ENCODE measurements around the gene TXK. TPM values are rescaled to one million over a fixed set of nuclear protein-coding genes. Genes with fewer than 3 reads are reported as not detected.

The TXK gene
- total RNA-seq, 2 donors from 2014 or later = 0.62 to 0.84 TPM

DNA sequence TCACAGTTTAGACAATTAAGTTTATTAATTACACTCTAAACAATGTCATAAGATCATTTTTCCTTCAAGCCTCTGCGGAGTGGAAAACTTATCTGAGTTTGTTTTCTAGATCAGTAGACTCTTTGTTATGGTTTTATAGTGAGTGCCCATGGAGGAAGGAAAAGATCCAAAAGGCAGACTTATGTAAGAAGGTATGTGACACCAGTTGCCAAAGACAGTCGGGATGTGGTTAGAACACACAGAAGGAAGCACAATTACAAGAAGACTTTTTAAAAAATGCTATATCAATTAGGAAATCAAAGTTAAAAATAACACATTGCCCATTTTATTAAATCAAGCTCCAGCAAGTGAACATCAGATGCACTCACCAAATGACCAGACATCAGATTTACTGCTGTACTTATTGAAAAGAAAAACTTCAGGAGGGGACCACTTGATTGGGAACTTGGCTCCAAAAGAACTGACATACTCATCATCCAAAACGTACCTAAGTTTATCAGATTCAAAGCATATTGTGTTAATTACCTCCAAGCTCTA is 60.4 kb downstream of the TXK start:
- intact Hi-C loops (cut with DNase I) = no loop called here
- no peak for ATAC-seq

GRCh38 chr4:48071191-48071590 is 62.9 kb downstream of the TXK start:
- intact Hi-C loops (cut with DNase I) = no loop called here
- ATAC-seq (no peak), DNase-seq (no peak)

More for the DNA sequence above, 60.4 kb downstream of the TXK start:
- DNase-seq = no peak

DNA sequence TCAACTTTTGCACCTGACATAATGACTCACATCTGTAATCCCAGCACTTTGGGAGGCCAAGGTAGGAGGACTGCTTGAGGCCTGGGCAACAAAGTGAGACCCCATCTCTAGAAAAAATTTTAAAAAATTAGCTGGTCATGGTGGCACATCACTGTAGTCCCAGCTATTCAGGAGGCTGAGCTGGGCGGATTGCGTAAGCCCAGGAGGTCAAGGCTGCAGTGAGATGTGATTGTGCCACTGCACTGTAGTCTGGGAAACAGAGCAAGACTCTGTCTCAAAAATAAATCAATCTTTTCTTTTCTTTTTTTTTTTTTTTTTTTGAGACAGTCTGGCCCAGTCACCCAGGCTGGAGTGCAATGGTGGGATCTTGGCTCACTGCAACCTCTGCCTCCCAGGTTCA is 65.0 kb downstream of the TXK start:
- ATAC-seq (no peak), DNase-seq (no peak)
- intact Hi-C loops (cut with DNase I) = no loop called here

GRCh38 chr4:48068182-48068581 is 65.9 kb downstream of the TXK start:
- no peak for ATAC-seq
- intact Hi-C loops (cut with DNase I) = no loop called here
- DNase-seq = no peak

DNA sequence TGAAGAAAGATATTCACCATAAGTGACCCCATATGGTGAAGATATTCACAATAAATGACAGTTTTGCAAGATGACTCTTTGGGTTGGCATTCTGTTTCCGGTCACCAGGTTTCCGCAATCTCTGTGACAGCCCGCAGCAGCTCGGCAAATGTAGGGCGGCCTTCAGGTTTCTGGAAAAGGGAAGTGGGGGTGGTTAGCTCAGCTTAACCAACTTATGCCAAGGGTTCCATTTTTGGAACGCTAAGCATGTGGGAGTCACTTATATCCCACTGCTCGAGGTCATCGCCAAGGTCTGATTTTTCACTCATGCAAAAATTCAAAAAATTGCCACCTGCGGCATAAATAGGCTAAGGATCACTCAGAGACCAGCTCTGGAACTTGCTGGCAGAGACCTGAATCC is 66.5 kb downstream of the TXK start:
- DNase-seq (no peak), ATAC-seq (no peak)
- intact Hi-C loops (cut with DNase I) = no loop called here

DNA sequence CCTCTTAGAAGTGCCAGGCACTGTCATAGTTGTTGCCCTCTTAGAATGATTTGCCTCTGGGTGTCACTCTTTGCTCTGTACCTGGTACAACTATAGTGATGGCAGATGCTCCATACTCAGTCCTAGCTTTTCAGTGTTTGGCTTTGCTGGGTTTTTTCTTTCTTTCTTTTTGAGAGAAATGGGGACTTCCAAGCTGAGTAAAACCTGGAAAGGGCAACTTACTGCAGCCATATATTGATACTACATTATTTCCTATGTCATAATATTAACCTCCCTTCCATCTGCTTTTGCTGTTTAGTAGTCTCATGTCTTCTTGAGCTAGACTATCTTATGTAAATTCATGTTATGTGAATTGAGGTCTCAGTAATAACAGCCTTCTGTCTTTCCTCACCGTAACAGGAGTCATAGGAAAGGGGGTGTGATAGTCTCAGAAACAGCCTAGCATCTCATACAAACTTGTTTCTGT is 68.4 kb downstream of the TXK start:
- no peak for ATAC-seq
- DNase-seq = no peak
- intact Hi-C loops (cut with DNase I) = no loop called here

DNA sequence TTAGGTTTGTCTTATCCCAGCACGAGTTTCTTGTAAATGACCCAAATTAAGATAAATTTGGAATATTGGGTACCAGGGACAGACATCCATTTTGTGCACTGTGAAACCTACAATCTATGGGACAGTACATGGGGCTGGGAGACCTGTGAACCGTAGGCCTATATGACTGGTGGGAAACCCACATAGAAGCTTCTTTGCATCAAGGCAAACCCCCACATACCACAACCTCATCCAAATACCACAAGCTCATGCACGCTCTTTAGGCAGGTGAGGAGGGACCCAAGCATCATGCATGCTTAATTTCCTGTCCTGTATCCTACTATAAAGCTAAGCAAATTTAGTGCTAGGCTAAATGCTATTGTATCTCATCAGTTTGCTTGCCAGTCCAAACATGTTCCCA is 69.7 kb downstream of the TXK start:
- ATAC-seq (no peak), DNase-seq (no peak)
- intact Hi-C loops (cut with DNase I) = no loop called here

DNA sequence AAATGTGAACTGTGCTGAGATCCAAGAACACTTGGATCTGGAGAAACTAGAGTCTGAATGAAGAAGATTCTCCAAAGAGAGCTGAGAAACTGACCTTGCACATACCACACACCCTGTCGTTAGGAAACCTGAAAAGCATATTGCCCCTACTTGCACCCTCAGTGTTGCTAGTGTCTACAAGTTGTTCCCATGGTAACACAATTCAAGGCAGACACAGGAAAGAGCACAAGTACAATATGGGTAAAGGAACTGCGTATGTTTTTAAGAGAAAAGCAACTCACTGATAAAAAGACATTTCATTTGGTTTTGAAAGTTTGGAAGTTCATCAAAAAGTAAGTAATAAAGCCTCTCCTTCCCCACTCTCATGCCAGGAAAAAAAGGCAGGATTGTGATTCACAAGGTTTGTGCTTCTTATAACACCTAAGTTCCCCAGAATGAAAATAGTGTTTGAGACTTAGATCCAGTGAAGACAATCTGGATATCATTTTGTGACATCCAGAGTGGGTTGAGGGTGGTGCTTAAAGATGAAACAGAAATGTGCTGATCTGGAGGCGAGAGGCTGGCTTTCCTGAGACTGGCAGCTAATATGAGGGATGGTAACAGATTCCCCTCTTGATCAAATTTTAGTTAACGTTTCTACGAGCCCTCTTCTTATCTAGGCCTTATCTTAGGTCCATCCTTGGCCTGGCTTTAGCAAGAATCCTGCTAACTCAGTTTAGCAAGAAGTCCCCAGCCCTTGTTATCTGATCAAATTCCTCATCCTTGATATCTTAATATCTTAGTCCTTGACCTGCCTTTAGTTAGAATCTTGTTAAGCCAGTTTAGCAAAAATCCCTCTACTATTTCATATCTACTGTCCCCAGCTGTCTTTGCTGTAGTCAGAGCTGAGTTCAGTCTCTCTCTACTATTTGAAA is 75.2 kb downstream of the TXK start:
- intact Hi-C loops (cut with DNase I) = no loop called here
- DNase-seq (no peak), ATAC-seq (no peak)

GRCh38 chr4:48051078-48051477 is 83.0 kb downstream of the TXK start:
- intact Hi-C loops (cut with DNase I) = no loop called here
- ATAC-seq = no peak
- no peak for DNase-seq

GRCh38 chr4:48049483-48049882 is 84.6 kb downstream of the TXK start:
- DNase-seq = no peak
- intact Hi-C loops (cut with DNase I) = no loop called here
- ATAC-seq = no peak

- intact Hi-C loops (cut with DNase I) = no loop called here
- DNase-seq = no peak
- ATAC-seq = peak; percentile 71 to 87
Measured at GRCh38 chr4:48047896-48048295, 86.2 kb downstream of the TXK start.

DNA sequence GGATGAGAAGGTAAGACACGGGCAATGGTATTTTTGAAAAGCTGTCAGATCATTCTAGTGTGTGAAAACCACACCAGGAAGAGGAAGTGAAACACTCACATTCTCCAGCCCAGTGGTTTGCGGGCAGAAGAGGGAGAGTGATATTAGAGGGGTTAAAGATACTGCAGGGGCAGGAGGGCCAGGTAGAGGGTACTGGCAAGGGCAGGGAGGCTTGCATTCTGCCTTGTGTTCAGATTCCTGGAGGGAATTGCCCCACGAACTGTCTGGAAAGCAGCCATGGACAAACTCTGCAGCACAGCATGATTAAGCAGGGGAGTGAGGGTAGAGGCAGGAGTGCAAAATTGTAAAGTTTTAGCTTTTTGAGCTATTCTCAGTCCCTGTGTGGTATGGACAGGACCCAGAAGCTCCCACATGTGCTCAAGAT is 86.6 kb downstream of the TXK start:
- DNase-seq = no peak
- ATAC-seq = peak; percentile 51 to 55
- intact Hi-C loops (cut with DNase I) = no loop called here

DNA sequence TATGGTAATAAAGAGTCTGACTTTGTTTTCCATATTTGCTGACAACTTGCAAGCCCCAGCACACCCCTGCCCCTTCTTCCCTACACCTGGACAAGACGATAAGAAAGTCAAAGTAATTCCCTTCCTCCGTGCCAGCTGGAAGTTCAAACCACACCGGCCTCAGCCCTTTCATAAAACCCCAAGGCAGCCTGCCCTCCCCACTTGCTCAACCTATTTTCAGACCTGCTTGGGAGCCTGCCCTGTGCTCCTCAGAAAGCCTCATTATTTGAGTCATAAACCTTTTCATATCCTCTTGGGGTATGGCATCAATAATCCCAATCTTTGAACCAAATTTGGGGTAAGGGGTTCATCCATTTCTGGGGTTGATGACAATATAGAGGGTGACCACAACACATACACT is 88.0 kb downstream of the TXK start:
- no peak for ATAC-seq
- DNase-seq = no peak
- intact Hi-C loops (cut with DNase I) = no loop called here

- ATAC-seq (no peak), DNase-seq (no peak)
- intact Hi-C loops (cut with DNase I) = no loop called here
Measured at GRCh38 chr4:48044298-48044697, 89.8 kb downstream of the TXK start.

- ATAC-seq (no peak), DNase-seq (no peak)
- intact Hi-C loops (cut with DNase I) = no loop called here
Measured at GRCh38 chr4:48043504-48043903, 90.5 kb downstream of the TXK start.

DNA sequence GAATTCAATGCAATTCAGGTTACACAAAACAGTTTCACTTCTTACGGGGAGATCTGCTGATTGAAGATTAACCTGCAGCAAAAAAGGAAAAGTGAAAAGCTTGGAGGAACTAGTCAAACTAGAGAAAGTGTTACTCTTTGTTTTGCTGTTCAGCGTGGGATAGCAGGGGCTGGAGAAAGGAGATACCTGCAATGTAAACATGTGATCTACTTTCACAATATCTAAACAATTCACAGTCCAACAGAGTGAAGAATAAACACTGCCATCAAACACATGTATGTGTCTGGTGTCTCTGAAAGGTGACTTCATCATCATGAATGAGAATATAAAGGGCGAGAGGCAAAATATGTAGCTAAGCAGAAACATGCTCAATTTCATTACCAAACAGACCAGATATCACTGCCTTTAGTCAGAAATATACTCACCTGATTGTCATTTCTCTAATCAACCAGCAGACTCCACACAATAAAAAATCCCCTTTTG is 91.0 kb downstream of the TXK start:
- DNase-seq = no peak
- intact Hi-C loops (cut with DNase I) = no loop called here
- no peak for ATAC-seq

GRCh38 chr4:48041535-48042137 is 92.4 kb downstream of the TXK start:
- no peak for DNase-seq
- no peak for ATAC-seq
- intact Hi-C loops (cut with DNase I) = no loop called here

GRCh38 chr4:48039561-48039960 is 94.5 kb downstream of the TXK start:
- DNase-seq (no peak), ATAC-seq (no peak)
- intact Hi-C loops (cut with DNase I) = no loop called here

GRCh38 chr4:48038666-48039065 is 95.4 kb downstream of the TXK start:
- DNase-seq = no peak
- intact Hi-C loops (cut with DNase I) = no loop called here
- no peak for ATAC-seq

- intact Hi-C loops (cut with DNase I) = no loop called here
- DNase-seq (no peak), ATAC-seq (no peak)
Measured at GRCh38 chr4:48037117-48037462, 97.0 kb downstream of the TXK start.

Measured in left cardiac atrium (tissue), 4 donors.